Measurements from ENCODE around the gene DYRK3. TPM values are rescaled to one million over a fixed set of nuclear protein-coding genes. Genes with fewer than 3 reads are reported as not detected.

The DYRK3 gene
- total RNA-seq, 2 donors from 2014 or later = 2.6 to 9.7 TPM

- TF ChIP-seq CTCF (IDR thresholded peaks at IDR 0.05) = no peak
- Histone ChIP-seq H3K9me3 (no peaks in the 10 kb centered on the region), H3K36me3 (peaks cover 0 to 10% of the 10 kb centered on the region in 2 donors), H3K27ac (peak overlapping the region in 1 of 2 donors; percentile 39), H3K4me3 (no peak overlapping the region), H3K27me3 (replicated peaks; ENCODE audit: insufficient read depth) (no peaks in the 10 kb centered on the region), H3K4me1 (replicated peaks) (peaks cover 3% of the 10 kb centered on the region)
- 63% methylated on average over 7 of the region's 7 CpGs for WGBS
- no peak for DNase-seq (ENCODE audit: low spot score)
- intact Hi-C loops (cut with DNase I) = no loop called here
These were observed 39.6 kb upstream of the DYRK3 start for GRCh38 chr1:206595581-206596318.

- Histone ChIP-seq H3K4me3 (no peak overlapping the region), H3K27ac (peak overlapping the region in 1 of 2 donors; percentile 39), H3K27me3 (replicated peaks; ENCODE audit: insufficient read depth) (no peaks in the 10 kb centered on the region), H3K9me3 (no peaks in the 10 kb centered on the region), H3K4me1 (replicated peaks) (peaks cover 3% of the 10 kb centered on the region), H3K36me3 (peaks cover 0 to 10% of the 10 kb centered on the region in 2 donors)
- no peak for TF ChIP-seq POLR2AphosphoS5 (IDR thresholded peaks at IDR 0.05)
- TF ChIP-seq POLR2A (IDR thresholded peaks at IDR 0.05) = no peak
- TF ChIP-seq CTCF (IDR thresholded peaks at IDR 0.05) = no peak
- intact Hi-C loops (cut with DNase I) = no loop called here
- 86% methylated on average over 1 of the region's 1 CpG for WGBS
- DNase-seq (ENCODE audit: low spot score) = no peak
These were observed 39.0 kb upstream of the DYRK3 start for GRCh38 chr1:206596319-206596666.

- Histone ChIP-seq H3K9me3 (no peaks in the 10 kb centered on the region), H3K27me3 (replicated peaks; ENCODE audit: insufficient read depth) (no peaks in the 10 kb centered on the region), H3K4me3 (no peak overlapping the region), H3K36me3 (peaks cover 0 to 17% of the 10 kb centered on the region in 2 donors), H3K27ac (no peak overlapping the region), H3K4me1 (replicated peaks) (peaks cover 3% of the 10 kb centered on the region)
- no peak for TF ChIP-seq POLR2A (IDR thresholded peaks at IDR 0.05)
- TF ChIP-seq CTCF (IDR thresholded peaks at IDR 0.05) = no peak
- no peak for TF ChIP-seq POLR2AphosphoS5 (IDR thresholded peaks at IDR 0.05)
- intact Hi-C loops (cut with DNase I) = no loop called here
- WGBS = 97% methylated on average over 3 of the region's 3 CpGs
- no peak for DNase-seq (ENCODE audit: low spot score)
These were observed 34.8 kb upstream of the DYRK3 start for GRCh38 chr1:206600527-206600926.

GRCh38 chr1:206604861-206605260 lies 30.5 kb upstream of the DYRK3 start:
- Histone ChIP-seq H3K4me3 (no peak overlapping the region), H3K36me3 (peaks cover 0 to 8% of the 10 kb centered on the region in 2 donors), H3K4me1 (replicated peaks) (no peaks in the 10 kb centered on the region), H3K27me3 (replicated peaks; ENCODE audit: insufficient read depth) (no peaks in the 10 kb centered on the region), H3K9me3 (no peaks in the 10 kb centered on the region), H3K27ac (no peak overlapping the region)
- TF ChIP-seq CTCF (IDR thresholded peaks at IDR 0.05) = no peak
- TF ChIP-seq POLR2A (IDR thresholded peaks at IDR 0.05) = no peak
- no peak for TF ChIP-seq POLR2AphosphoS5 (IDR thresholded peaks at IDR 0.05)
- WGBS = 84% methylated on average over 5 of the region's 5 CpGs
- intact Hi-C loops (cut with DNase I) = no loop called here
- no peak for DNase-seq (ENCODE audit: low spot score)

GRCh38 chr1:206606867-206607266 lies 28.5 kb upstream of the DYRK3 start:
- Histone ChIP-seq H3K27me3 (replicated peaks; ENCODE audit: insufficient read depth) (no peaks in the 10 kb centered on the region), H3K36me3 (peaks cover 0 to 7% of the 10 kb centered on the region in 2 donors), H3K4me1 (replicated peaks) (peaks cover 5% of the 10 kb centered on the region), H3K27ac (no peak overlapping the region), H3K9me3 (no peaks in the 10 kb centered on the region), H3K4me3 (no peak overlapping the region)
- intact Hi-C loops (cut with DNase I) = no loop called here
- DNase-seq (ENCODE audit: low spot score) = no peak
- TF ChIP-seq POLR2A (IDR thresholded peaks at IDR 0.05) = no peak
- TF ChIP-seq CTCF (IDR thresholded peaks at IDR 0.05) = peak in 2 of 4 experiments; percentile 5 to 46
- WGBS = 50% methylated on average over 3 of the region's 3 CpGs
